IPS DF 6.9 (cell line): ENCODE measurements around the gene AHRR.
"Not testable (repeated sequence)": the region's sequence is repeated elsewhere in the genome, so short reads cannot be mapped to it uniquely, and the experiment has no call there.

Source experiments
- DNase-seq: peaks from one replicate; pipeline ENCODE4 v3.0.0-alpha.2; 2013; ENCODE audit warnings: low read depth, low spot score
- H3K27ac ChIP-seq: one replicate; pipeline ENCODE4 v1.5.1; 2013; ENCODE audit warnings: low read length, control low read depth
- H3K27me3 ChIP-seq: 2 replicates; pipeline ENCODE4 v1.6.1; 2013; ENCODE audit warnings: mild to moderate bottlenecking, low read length; ENCODE audit not compliant: control insufficient read depth, insufficient read depth
- H3K36me3 ChIP-seq: 2 replicates; pipeline ENCODE4 v1.6.1; 2013; ENCODE audit warnings: low read length; ENCODE audit not compliant: control insufficient read depth, insufficient read depth
- H3K4me1 ChIP-seq: 2 replicates; pipeline ENCODE4 v1.6.1; 2013; ENCODE audit warnings: low read length; ENCODE audit not compliant: control insufficient read depth, insufficient read depth
- H3K4me3 ChIP-seq: 2 replicates; pipeline ENCODE4 v1.5.1; 2013; ENCODE audit warnings: mild to moderate bottlenecking, low read length
- H3K9me3 ChIP-seq: 2 replicates; pipeline ENCODE4 v1.6.1; 2013; ENCODE audit warnings: low read length, inconsistent platforms; ENCODE audit not compliant: control insufficient read depth, insufficient read depth
- WGBS: extraction: QIAGEN DNeasy Blood & Tissue Kit; methylation state at CpG from one replicate; pipeline ENCODE4 v1.1.7; 2013; ENCODE audit warnings: mixed read lengths, missing lambda C conversion rate; ENCODE audit not compliant: insufficient read length, insufficient coverage; 5-methylcytosine and 5-hydroxymethylcytosine counted together

Gene AHRR

GRCh38 chr5:400282-401145 lies 79.0 kb downstream of the AHRR start:
- no peak overlapping the region for H3K4me3 ChIP-seq
- no peaks in the 10 kb centered on the region for H3K9me3 ChIP-seq
- H3K27me3 ChIP-seq, result no peaks in the 10 kb centered on the region
- no peaks in the 10 kb centered on the region for H3K36me3 ChIP-seq
- H3K27ac ChIP-seq, result no peak overlapping the region
- WGBS, result no CpG with 5 or more reads among the region's 26 CpGs
- H3K4me1 ChIP-seq, result peaks cover 5% of the 10 kb centered on the region; the same call in 1 of the 2 replicates
- DNase-seq, result no peak

GRCh38 chr5:401146-402034 lies 79.9 kb downstream of the AHRR start:
- no peaks in the 10 kb centered on the region for H3K27me3 ChIP-seq
- H3K4me1 ChIP-seq, result peaks cover 5% of the 10 kb centered on the region; the same call in 1 of the 2 replicates
- H3K4me3 ChIP-seq, result no peak overlapping the region; the same call in 1 of the 2 replicates
- H3K9me3 ChIP-seq, result no peaks in the 10 kb centered on the region
- no peak for DNase-seq
- no peaks in the 10 kb centered on the region for H3K36me3 ChIP-seq
- no peak overlapping the region for H3K27ac ChIP-seq
- WGBS, result no CpG with 5 or more reads among the region's 24 CpGs

- H3K27ac ChIP-seq, H3K9me3 ChIP-seq, H3K36me3 ChIP-seq, H3K4me3 ChIP-seq, H3K27me3 ChIP-seq, DNase-seq, H3K4me1 ChIP-seq: not testable (repeated sequence)
- WGBS, result no CpG with 5 or more reads among the region's 17 CpGs
Observed at GRCh38 chr5:402219-402614, 80.7 kb downstream of the AHRR start.

- Histone ChIP-seq H3K9me3 (no peaks in the 10 kb centered on the region), H3K4me1 (peaks cover 5% of the 10 kb centered on the region; the same call in 1 of the 2 replicates), H3K4me3 (no peak overlapping the region), H3K27ac (no peak overlapping the region), H3K27me3 (no peaks in the 10 kb centered on the region), H3K36me3 (no peaks in the 10 kb centered on the region)
- no CpG with 5 or more reads among the region's 20 CpGs for WGBS
- no peak for DNase-seq
Observed at GRCh38 chr5:402615-403359, 81.3 kb downstream of the AHRR start.

- H3K9me3 ChIP-seq, result no peaks in the 10 kb centered on the region
- no peak overlapping the region for H3K27ac ChIP-seq
- no peaks in the 10 kb centered on the region for H3K27me3 ChIP-seq
- peaks cover 2% of the 10 kb centered on the region; the same call in 1 of the 2 replicates for H3K4me1 ChIP-seq
- no peaks in the 10 kb centered on the region for H3K36me3 ChIP-seq
- no CpG with 5 or more reads among the region's 11 CpGs for WGBS
- no peak overlapping the region for H3K4me3 ChIP-seq
- DNase-seq, result no peak
Observed at GRCh38 chr5:403995-404394, 82.5 kb downstream of the AHRR start.

GRCh38 chr5:404666-405241 lies 83.2 kb downstream of the AHRR start:
- Histone ChIP-seq H3K4me1 (0 out of 2 replicates have a peak, but pooled peaks cover 2% of the 10 kb centered on the region), H3K27me3 (no peaks in the 10 kb centered on the region), H3K36me3 (no peaks in the 10 kb centered on the region), H3K9me3 (no peaks in the 10 kb centered on the region), H3K4me3 (no peak overlapping the region), H3K27ac (no peak overlapping the region)
- no CpG with 5 or more reads among the region's 12 CpGs for WGBS
- DNase-seq, result no peak

GRCh38 chr5:405421-405820 lies 83.9 kb downstream of the AHRR start:
- no peak overlapping the region for H3K27ac ChIP-seq
- no peaks in the 10 kb centered on the region for H3K36me3 ChIP-seq
- H3K4me3 ChIP-seq, result no peak overlapping the region
- WGBS, result no CpG with 5 or more reads among the region's 18 CpGs
- H3K9me3 ChIP-seq, result no peaks in the 10 kb centered on the region
- no peaks in the 10 kb centered on the region for H3K4me1 ChIP-seq
- no peaks in the 10 kb centered on the region for H3K27me3 ChIP-seq
- DNase-seq, result no peak

GRCh38 chr5:406041-406440 lies 84.5 kb downstream of the AHRR start:
- Histone ChIP-seq H3K4me3 (no peak overlapping the region), H3K27ac (no peak overlapping the region), H3K36me3 (no peaks in the 10 kb centered on the region), H3K27me3 (no peaks in the 10 kb centered on the region), H3K9me3 (no peaks in the 10 kb centered on the region), H3K4me1 (no peaks in the 10 kb centered on the region)
- no peak for DNase-seq
- WGBS, result no CpG with 5 or more reads among the region's 9 CpGs

- no CpG with 5 or more reads among the region's 6 CpGs for whole genome bisulfite sequencing
- Histone ChIP-seq H3K4me3 (no peak overlapping the region), H3K27ac (no peak overlapping the region), H3K27me3 (no peaks in the 10 kb centered on the region), H3K36me3 (no peaks in the 10 kb centered on the region), H3K4me1 (no peaks in the 10 kb centered on the region), H3K9me3 (no peaks in the 10 kb centered on the region)
- no peak for DNase-seq
Observed at GRCh38 chr5:407051-407450, 85.5 kb downstream of the AHRR start.
